ENCODE results near the gene CNTLN.
"Not testable (repeated sequence)": the region's sequence is repeated elsewhere in the genome, so short reads cannot be mapped to it uniquely, and the experiment has no call there.

The CNTLN gene

DNA sequence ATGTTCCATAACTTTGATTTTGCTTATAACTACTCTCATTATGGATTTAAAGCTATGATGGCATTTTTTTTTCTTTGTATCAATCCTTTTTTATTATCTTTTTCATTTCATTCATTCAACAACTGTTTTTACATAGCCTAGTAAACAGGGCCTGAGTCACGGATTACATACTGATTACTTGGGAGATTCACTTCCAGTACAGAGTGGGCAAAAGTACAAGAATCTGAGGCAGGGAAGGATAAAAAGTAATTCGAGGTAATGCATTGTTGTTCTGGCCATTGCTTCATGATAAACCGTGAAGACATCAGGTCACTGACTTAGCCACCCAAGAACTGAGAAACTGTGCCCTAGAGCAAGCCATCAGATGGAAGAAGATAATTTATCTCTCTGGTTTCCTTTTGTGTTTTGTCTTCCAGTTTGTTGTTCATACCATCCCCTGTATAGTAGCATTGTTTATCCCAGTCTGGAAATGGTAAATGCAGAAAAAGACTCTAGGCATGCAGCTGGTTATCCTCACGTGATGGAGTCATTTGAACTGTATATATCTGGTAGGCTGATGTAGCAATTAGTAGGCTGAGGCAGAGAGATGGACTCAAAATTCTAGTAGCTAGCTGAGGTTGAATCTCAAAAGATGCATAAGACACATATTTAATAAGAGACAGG lies 145.6 kb downstream of the CNTLN start:
- H3K9ac ChIP-seq (ENCODE audit: low read length), result no peak overlapping the region
- no peaks in the 10 kb centered on the region for H3K4me1 ChIP-seq (ENCODE audit: control insufficient read depth, insufficient read depth, low read length)
- no peak overlapping the region for H3K4me3 ChIP-seq (ENCODE audit: low read length)
- H3K36me3 ChIP-seq (ENCODE audit: control insufficient read depth, insufficient read depth, low read length), result no peaks in the 10 kb centered on the region
- H3K27me3 ChIP-seq (ENCODE audit: control insufficient read depth, insufficient read depth, low read length), result no peaks in the 10 kb centered on the region
- no peak overlapping the region for H3K27ac ChIP-seq (ENCODE audit: low read depth, low read length)

DNA sequence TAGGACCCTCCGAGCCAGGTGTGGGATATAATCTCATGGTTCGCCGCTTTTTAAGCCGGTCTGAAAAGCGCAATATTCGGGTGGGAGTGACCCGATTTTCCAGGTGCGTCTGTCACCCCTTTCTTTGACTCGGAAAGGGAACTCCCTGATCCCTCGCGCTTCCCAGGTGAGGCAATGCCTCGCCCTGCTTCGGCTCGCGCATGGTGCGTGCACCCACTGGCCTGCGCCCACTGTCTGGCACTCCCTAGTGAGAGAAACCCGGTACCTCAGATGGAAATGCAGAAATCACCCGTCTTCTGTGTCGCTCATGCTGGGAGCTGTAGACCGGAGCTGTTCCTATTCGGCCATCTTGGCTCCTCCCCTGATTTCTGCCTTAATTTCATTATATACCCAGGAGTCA lies 155.8 kb downstream of the CNTLN start:
- not testable (repeated sequence) for H3K27ac ChIP-seq (ENCODE audit: low read depth, low read length); H3K9ac ChIP-seq (ENCODE audit: low read length); H3K36me3 ChIP-seq (ENCODE audit: control insufficient read depth, insufficient read depth, low read length); H3K4me1 ChIP-seq (ENCODE audit: control insufficient read depth, insufficient read depth, low read length); H3K4me3 ChIP-seq (ENCODE audit: low read length); H3K27me3 ChIP-seq (ENCODE audit: control insufficient read depth, insufficient read depth, low read length)

DNA sequence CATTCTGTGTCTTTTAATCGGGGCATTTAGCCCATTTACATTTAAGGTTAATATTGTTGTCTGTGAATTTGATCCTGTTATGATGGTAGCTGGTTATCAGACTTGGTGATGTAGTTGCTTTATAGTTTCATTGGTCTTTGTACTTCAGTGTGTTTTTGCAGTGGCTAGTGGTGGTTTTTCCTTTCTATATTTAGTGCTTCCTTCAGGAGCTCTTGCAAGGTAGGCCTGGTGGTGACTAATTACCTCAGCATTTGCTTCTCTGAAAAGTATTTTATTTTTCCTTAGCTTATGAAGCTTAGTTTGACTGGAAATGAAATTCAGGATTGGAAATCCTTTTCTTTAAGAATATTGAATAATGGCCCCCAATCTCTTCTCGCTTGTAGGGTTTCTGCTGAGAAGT lies 156.9 kb downstream of the CNTLN start:
- H3K9ac ChIP-seq (ENCODE audit: low read length), result no peak overlapping the region
- no peaks in the 10 kb centered on the region for H3K4me1 ChIP-seq (ENCODE audit: control insufficient read depth, insufficient read depth, low read length)
- no peaks in the 10 kb centered on the region for H3K27me3 ChIP-seq (ENCODE audit: control insufficient read depth, insufficient read depth, low read length)
- H3K36me3 ChIP-seq (ENCODE audit: control insufficient read depth, insufficient read depth, low read length), result no peaks in the 10 kb centered on the region
- H3K27ac ChIP-seq (ENCODE audit: low read depth, low read length), result no peak overlapping the region
- no peak overlapping the region for H3K4me3 ChIP-seq (ENCODE audit: low read length)

DNA sequence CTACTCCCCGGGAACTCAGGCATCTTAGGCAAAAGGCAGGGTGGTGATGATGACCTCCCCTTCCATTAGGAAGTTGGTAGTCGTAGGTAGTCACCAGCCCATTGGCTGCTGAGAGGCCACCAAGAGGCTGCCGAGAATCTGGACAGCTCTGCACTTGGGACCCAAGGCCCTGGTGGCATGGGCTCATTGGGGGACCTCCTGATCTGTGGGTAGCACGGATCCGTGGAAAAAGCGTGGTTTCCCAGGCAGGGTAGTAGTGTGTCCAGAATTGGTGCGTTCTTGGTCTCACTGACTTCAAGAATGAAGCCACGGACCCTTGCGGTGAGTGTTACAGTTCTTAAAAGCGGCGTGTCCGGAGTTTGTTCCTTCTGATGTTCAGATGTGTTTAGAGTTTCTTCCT lies 158.8 kb downstream of the CNTLN start:
- no peaks in the 10 kb centered on the region for H3K27me3 ChIP-seq (ENCODE audit: control insufficient read depth, insufficient read depth, low read length)
- H3K4me1 ChIP-seq (ENCODE audit: control insufficient read depth, insufficient read depth, low read length), result no peaks in the 10 kb centered on the region
- H3K36me3 ChIP-seq (ENCODE audit: control insufficient read depth, insufficient read depth, low read length), result no peaks in the 10 kb centered on the region
- no peak overlapping the region for H3K9ac ChIP-seq (ENCODE audit: low read length)
- H3K4me3 ChIP-seq (ENCODE audit: low read length), result no peak overlapping the region
- no peak overlapping the region for H3K27ac ChIP-seq (ENCODE audit: low read depth, low read length)

DNA sequence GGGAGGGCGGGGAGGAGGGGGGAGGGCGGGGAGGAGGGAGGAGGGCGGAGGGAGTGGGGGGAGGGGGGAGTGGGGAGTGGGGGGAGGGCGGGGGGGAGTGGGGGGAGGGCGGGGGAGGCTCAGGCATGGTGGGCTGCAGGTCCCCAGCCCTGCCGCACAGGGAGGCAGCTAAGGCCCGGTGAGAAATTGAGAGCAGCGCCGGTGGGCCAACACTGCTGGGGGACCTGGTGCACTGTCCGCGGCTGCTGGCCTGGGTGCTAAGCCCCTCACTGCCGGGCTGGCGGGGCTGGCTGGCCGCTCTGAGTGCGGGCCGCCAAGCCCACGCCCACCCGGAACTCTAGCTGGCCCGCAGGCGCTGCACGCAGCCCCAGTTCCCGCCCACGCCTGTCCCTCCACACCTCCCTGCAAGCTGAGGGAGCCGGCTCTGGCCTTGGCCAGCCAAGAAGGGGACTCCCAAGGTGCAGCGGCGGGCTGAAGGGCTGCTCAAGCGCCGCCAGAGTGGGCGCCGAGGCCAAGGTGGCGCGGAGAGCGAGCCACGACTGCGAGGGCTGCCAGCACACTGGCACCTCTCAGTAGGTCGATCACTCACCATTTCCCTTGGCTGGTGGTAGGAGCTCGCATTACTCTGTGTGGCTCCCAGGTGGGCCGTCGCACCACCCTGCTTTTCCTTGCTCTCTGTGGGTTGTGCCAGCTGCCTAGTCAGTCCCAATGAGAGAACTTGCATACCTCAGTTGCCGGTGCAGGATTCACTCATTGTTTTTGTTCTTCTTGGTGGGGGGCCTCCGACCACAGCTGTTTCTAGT lies 160.2 kb downstream of the CNTLN start:
- Histone ChIP-seq H3K36me3 (ENCODE audit: control insufficient read depth, insufficient read depth, low read length) (no peaks in the 10 kb centered on the region), H3K9ac (ENCODE audit: low read length) (no peak overlapping the region), H3K27ac (ENCODE audit: low read depth, low read length) (no peak overlapping the region), H3K4me3 (ENCODE audit: low read length) (no peak overlapping the region), H3K4me1 (ENCODE audit: control insufficient read depth, insufficient read depth, low read length) (no peaks in the 10 kb centered on the region), H3K27me3 (ENCODE audit: control insufficient read depth, insufficient read depth, low read length) (no peaks in the 10 kb centered on the region)

DNA sequence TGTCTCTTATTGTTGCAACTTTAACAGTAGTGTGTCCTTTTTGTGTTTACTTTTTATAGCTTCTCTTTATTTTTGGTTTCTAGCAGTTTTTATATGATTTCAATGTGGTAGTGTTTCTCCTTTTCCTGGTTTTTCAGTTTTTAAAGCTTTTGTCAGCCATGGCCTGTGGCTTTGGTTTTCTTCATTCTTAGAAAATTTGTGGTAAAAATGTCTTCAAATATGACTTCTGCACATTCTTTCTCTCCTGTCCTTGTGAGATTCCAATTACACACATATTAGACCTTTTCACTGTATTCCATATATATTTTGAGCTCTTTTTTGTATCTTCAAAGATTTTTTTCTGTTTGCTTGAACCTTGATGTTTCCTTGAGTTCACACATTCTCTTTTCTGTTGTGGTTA lies 180.5 kb downstream of the CNTLN start:
- no peak overlapping the region for H3K4me3 ChIP-seq (ENCODE audit: low read length)
- H3K27me3 ChIP-seq (ENCODE audit: control insufficient read depth, insufficient read depth, low read length), result no peaks in the 10 kb centered on the region
- no peaks in the 10 kb centered on the region for H3K4me1 ChIP-seq (ENCODE audit: control insufficient read depth, insufficient read depth, low read length)
- no peak overlapping the region for H3K27ac ChIP-seq (ENCODE audit: low read depth, low read length)
- H3K36me3 ChIP-seq (ENCODE audit: control insufficient read depth, insufficient read depth, low read length), result no peaks in the 10 kb centered on the region
- no peak overlapping the region for H3K9ac ChIP-seq (ENCODE audit: low read length)

DNA sequence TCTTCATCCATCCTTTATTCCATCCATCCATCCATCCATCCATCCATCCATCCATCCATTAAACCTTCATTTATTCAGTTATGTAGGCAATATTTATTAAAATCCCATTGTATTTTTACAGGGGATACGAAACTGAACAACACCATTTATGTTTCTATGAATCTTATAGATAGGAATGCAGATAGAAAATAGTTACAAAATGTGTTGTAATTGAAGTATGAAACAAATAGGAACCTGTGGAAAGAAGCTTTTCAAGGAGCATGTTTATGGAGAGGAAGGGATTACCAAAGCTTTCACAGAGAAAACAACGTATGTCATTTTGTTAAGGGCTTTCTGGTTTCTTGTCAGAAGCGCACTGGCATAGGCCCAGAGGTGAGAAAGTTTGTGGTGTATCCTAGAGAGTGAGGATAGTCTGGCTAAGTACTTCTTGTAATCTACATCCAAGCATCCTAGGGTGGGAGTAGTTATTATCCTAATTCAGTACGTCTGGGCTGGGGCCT lies 184.0 kb downstream of the CNTLN start:
- Histone ChIP-seq H3K9ac (ENCODE audit: low read length) (no peak overlapping the region), H3K36me3 (ENCODE audit: control insufficient read depth, insufficient read depth, low read length) (no peaks in the 10 kb centered on the region), H3K4me1 (ENCODE audit: control insufficient read depth, insufficient read depth, low read length) (no peaks in the 10 kb centered on the region), H3K27ac (ENCODE audit: low read depth, low read length) (no peak overlapping the region), H3K4me3 (ENCODE audit: low read length) (no peak overlapping the region), H3K27me3 (ENCODE audit: control insufficient read depth, insufficient read depth, low read length) (no peaks in the 10 kb centered on the region)

DNA sequence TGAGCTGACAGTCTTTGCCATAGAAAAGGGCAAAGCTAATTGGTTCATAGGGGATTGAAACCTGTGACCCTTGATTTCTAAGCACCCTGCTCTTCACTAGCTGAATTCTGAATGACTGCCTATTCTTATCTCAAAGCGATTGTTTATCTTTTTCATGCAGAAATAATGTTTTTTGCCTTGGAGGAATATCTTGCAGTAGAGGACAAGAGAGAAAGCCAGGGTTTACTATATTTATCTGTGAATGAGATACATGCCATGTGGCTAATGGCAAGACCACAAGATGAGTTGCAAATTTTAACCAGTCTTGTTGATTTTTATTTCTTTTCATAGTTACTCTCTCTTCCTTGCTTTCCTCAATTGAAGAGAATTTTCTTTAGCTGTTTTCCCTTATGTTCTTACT lies 185.0 kb downstream of the CNTLN start:
- Histone ChIP-seq H3K4me3 (ENCODE audit: low read length) (no peak overlapping the region), H3K4me1 (ENCODE audit: control insufficient read depth, insufficient read depth, low read length) (no peaks in the 10 kb centered on the region), H3K27me3 (ENCODE audit: control insufficient read depth, insufficient read depth, low read length) (no peaks in the 10 kb centered on the region), H3K9ac (ENCODE audit: low read length) (no peak overlapping the region), H3K27ac (ENCODE audit: low read depth, low read length) (no peak overlapping the region), H3K36me3 (ENCODE audit: control insufficient read depth, insufficient read depth, low read length) (no peaks in the 10 kb centered on the region)

DNA sequence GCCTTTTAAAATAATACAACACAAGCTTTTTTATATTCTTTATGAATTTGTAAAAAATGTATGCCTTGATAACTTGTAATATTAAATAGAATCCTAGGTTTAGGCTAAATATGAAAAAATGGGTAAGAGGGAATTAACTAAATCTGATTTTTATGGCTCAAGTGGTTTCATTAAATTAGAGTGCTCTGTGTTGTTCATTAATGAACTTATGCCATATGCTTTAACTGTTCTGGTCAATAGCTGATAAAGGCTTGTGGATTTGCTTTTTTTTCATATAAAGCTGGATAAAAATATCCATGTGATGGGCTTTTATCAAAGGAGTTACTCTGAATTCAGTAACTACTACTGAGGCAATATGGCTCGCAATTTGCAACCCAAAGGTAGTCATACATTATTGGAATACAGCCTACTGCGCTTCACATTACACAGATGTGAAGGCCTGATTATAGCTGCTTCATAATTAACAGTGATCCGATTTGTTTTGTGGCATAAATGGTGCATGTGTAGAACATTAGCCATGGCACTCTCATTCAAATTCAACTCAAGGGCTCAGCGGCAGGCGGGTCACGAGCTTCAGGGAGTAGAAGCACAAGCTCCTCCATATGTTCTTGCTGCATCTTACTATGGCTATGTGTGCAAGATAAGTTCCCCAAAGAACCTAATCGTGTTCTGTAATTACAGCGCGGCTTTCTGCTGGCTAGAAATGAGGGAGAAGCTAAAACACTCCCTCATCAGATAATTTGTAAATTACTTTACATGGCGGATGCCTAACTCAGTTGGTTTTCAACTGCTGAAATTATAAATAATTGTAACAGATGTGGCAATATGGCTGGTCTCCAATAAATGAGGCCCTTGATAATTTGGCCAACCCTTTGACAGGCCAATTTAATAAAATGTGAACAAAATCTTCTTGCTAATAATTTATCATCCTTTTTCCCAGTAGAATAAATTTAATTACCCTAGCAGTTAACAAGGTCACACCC lies 188.3 kb downstream of the CNTLN start:
- H3K27ac ChIP-seq (ENCODE audit: low read depth, low read length), result no peak overlapping the region
- no peaks in the 10 kb centered on the region for H3K27me3 ChIP-seq (ENCODE audit: control insufficient read depth, insufficient read depth, low read length)
- no peak overlapping the region for H3K9ac ChIP-seq (ENCODE audit: low read length)
- no peaks in the 10 kb centered on the region for H3K4me1 ChIP-seq (ENCODE audit: control insufficient read depth, insufficient read depth, low read length)
- no peaks in the 10 kb centered on the region for H3K36me3 ChIP-seq (ENCODE audit: control insufficient read depth, insufficient read depth, low read length)
- H3K4me3 ChIP-seq (ENCODE audit: low read length), result no peak overlapping the region

DNA sequence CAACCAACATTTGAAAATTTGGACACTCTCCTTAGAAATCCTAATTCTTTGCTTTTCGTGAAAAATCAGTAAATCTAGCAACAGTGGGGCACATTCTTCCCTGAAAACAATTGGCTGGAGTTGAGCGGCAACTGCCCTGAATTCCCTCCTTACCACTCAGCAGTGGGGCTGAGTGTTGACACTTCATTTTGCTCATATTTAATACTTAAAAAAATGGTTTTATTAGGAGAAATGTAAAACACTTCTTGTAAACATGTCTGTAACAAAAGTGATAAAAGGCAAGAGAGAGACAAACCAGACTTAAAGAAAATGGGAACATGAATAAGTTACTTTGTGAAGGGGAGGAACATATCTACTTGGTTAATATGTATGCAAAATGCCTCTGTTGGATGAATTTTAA lies 193.5 kb downstream of the CNTLN start:
- Histone ChIP-seq H3K36me3 (ENCODE audit: control insufficient read depth, insufficient read depth, low read length) (no peaks in the 10 kb centered on the region), H3K9ac (ENCODE audit: low read length) (no peak overlapping the region), H3K4me3 (ENCODE audit: low read length) (no peak overlapping the region), H3K27ac (ENCODE audit: low read depth, low read length) (no peak overlapping the region), H3K27me3 (ENCODE audit: control insufficient read depth, insufficient read depth, low read length) (no peaks in the 10 kb centered on the region), H3K4me1 (ENCODE audit: control insufficient read depth, insufficient read depth, low read length) (no peaks in the 10 kb centered on the region)

DNA sequence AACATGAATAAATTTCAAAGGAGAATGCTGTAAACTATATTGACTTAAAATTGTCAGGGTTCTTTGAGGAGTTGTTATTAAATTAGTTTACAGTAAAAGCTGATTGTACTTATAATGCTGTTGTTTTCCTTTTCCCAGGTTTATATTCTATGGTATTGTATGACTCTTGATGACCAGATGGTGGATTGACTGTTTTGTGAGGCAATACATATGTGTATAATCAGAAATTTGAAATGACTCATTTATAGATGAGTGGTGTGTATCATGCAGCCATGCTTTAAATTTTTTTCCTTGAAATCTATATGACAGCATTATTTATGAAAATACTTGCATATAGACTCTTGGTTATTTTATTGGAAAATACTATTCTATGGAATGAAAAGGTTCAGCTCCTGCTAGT lies 195.3 kb downstream of the CNTLN start:
- no peak overlapping the region for H3K9ac ChIP-seq (ENCODE audit: low read length)

DNA sequence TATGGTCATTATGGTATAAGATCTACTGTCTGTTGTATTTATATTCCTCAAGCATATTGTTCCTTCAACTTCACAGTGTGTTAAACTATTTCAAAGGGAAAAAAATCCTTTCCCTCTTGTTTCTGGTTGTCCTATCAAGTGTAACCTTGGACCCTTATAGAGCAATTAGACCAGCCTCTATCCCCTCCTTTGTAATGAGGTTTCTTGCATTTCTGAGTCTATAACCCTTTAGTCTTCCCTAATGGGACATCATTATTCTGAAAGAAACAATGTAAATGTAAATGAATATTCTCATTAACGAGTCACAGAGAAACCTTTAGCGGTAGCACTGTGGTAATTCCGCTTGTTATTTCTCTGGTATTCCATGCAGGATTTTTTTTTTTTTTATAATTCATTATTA lies 197.3 kb downstream of the CNTLN start:
- no peak overlapping the region for H3K27ac ChIP-seq (ENCODE audit: low read depth, low read length)
- no peaks in the 10 kb centered on the region for H3K36me3 ChIP-seq (ENCODE audit: control insufficient read depth, insufficient read depth, low read length)
- no peaks in the 10 kb centered on the region for H3K27me3 ChIP-seq (ENCODE audit: control insufficient read depth, insufficient read depth, low read length)
- H3K9ac ChIP-seq (ENCODE audit: low read length), result no peak overlapping the region
- no peak overlapping the region for H3K4me3 ChIP-seq (ENCODE audit: low read length)
- H3K4me1 ChIP-seq (ENCODE audit: control insufficient read depth, insufficient read depth, low read length), result no peaks in the 10 kb centered on the region

More for the DNA sequence above, 195.3 kb downstream of the CNTLN start:
- H3K27ac ChIP-seq (ENCODE audit: low read depth, low read length), result no peak overlapping the region
- no peak overlapping the region for H3K4me3 ChIP-seq (ENCODE audit: low read length)
- no peaks in the 10 kb centered on the region for H3K4me1 ChIP-seq (ENCODE audit: control insufficient read depth, insufficient read depth, low read length)
- H3K36me3 ChIP-seq (ENCODE audit: control insufficient read depth, insufficient read depth, low read length), result no peaks in the 10 kb centered on the region
- no peaks in the 10 kb centered on the region for H3K27me3 ChIP-seq (ENCODE audit: control insufficient read depth, insufficient read depth, low read length)
